SK-N-SH treated with all-trans-retinoic acid at 6 μM for 48 hours (cell line): ENCODE results near the gene LYSET.

ENCODE experiments used
- ARNTL ChIP-seq: fragments of 450-650 bp; formaldehyde crosslinking; IDR thresholded peaks from 2 replicates; pipeline ENCODE4 v1.5.0; 2020; ENCODE audit warnings: low read depth, mild to moderate bottlenecking, moderate library complexity, borderline replicate concordance
- CREB5 ChIP-seq: fragments of 250-450 bp; sonication (Bioruptor Pico); IDR thresholded peaks from 2 replicates; pipeline ENCODE4 v1.5.1; 2020; ENCODE audit warnings: low read depth, mild to moderate bottlenecking, moderate library complexity
- OSR1 ChIP-seq: fragments of 250-450 bp; sonication (Bioruptor Pico); IDR thresholded peaks from 2 replicates; pipeline ENCODE4 v1.8.0; 2022; ENCODE audit warnings: moderate library complexity, mild to moderate bottlenecking, inconsistent platforms
- TCF4 ChIP-seq: fragments of 250-450 bp; sonication (Bioruptor Pico); IDR thresholded peaks from 2 replicates; pipeline ENCODE4 v1.8.0; 2021; ENCODE audit warnings: mild to moderate bottlenecking, moderate library complexity, borderline replicate concordance

- TF ChIP-seq CREB5 (CRISPR knock-in tag) = no peak
- TF ChIP-seq TCF4 (CRISPR knock-in tag) = no peak
- no peak for TF ChIP-seq OSR1 (CRISPR knock-in tag)
- TF ChIP-seq ARNTL (CRISPR knock-in tag) = no peak
Measured at GRCh38 chr14:93214598-93214997, 29.5 kb downstream of the LYSET start.
